Kidney tubule cell (primary cell): ENCODE results near the gene GNAZ.
A peak's percentile ranks its signal among the peaks of the same experiment; 100 is the strongest.
"Not testable (repeated sequence)": the region's sequence is repeated elsewhere in the genome, so short reads cannot be mapped to it uniquely, and the experiment has no call there.

ENCODE experiments used
- DNase-seq: peaks from one replicate; pipeline ENCODE4 v3.0.0-alpha.2; 2018; ENCODE audit warnings: low spot score

Gene GNAZ

DNA sequence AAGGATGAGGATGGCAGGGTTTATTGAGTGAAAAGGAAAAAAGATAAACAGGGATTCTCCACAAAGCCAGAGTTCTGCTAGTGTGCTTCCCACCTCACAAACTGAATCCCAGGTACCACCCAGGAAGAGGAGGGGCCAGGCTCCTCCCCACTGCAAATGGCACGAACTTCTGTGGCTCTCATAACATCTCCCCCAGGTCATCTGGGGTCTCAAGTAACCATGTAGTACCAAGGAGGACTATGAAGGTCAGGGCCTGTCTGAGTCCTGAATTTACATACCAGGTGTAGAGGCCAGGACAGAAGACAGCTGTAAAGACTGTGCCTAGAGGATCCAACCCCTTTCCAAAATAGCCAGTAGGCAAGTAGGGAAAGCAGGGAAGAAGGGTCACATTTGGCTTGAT, 25.7 kb upstream of the GNAZ start:
- DNase-seq = no peak

DNA sequence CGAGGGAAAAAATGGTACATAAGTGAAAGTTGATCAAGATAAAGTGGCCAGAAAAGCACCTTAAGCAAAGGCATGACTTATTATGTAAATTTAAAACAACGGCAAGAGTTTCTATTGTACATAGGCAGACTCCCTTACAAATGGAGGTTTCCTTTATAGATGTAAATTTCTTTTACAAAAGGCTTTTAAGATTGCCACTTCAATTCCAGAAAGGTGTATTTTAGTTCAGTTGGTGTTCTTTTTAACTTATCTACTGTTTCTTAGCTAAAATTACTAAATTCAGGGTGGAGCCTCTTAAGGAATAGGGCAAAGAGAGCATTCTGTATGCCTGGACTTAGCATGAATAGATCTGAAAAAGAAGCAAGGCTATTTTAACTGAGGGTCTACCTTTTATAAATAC, 24.9 kb upstream of the GNAZ start:
- DNase-seq = no peak

DNA sequence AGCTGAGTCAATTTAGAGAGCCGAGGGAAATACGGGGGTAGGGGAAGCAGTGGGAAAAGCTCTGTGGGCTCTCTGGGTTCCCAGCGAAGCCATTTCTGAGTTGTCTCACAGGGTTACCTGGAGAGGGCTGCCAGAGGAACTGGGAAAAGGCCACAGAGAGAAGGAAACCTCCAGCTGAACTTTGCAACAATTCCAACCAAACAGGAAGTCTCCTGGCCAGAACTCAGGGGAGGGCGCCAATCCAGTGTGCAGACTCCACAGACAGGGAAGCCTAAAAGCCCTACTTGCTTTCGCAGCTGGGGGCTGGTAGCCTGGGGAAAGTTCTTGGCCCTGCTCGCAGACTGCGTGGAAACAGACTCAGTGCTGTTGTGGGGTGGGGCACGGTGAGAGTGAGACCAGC, 23.1 kb upstream of the GNAZ start:
- DNase-seq = no peak

DNA sequence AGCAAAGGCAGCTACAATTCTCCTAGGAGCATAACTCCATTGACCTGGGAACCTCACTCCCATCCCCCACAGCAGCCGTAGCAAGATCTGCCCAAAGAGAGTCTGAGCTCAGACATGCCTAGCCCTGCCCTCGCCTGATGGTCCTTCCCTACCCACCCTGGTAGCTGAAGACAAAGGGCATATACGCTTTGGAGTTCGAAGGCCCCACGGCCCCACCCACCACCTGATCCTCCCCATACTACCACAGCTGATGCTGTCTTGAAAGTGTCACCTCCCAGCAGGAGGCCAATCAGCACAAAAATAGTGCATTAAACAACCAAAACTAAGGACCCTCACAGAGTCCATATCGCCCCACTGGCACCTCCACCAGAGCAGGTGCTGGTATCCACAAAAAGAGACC, 22.6 kb upstream of the GNAZ start:
- no peak for DNase-seq

DNA sequence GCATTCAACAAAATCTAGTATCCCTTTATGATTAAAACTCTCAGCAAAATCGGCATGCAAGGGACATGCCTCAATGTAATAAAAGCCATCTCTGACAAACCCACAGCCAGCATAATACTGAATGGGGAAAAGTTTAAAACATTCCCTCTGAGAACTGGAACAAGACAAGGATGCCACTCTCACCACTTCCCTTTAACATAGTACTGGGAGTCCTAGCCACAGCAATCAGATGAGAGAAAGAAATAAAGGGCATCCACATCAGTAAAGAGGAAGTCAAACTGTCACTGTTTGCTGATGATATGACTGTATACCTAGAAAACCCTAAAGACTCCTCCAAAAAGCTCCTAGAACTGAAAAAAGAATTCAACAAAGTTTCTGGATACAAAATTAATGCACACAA, 19.8 kb upstream of the GNAZ start:
- DNase-seq = not testable (repeated sequence)

DNA sequence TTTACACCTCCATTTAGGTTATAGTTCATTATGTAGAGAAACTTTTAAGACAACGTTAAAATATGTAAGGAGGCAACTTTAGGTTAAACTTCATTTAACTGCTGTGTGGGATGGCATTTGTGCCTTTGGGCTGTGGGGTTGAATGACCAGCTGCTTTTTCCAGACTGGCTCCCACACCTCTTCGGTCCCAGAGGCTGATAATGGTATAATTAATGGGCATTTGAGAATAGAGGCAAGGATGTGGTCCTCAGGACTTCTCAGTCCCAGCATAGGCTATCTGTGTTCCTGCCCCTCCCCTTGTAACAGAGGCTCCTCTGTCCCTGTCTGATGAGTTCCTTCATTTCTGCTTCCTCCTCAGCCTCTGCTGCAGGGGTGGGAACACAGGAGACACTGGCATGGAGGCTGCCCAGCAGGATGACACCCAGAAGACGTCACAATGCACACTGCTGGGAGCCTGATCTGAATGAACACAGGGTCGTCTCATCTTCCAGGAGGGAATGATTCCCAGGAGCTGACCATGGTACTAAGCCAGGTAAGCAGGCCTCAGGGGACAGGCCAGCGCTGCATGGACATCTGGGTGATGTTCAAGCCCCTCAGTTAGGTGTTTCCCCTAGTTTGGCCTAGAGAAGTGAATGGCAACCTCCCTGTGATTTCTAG, 17.1 kb upstream of the GNAZ start:
- DNase-seq = no peak

DNA sequence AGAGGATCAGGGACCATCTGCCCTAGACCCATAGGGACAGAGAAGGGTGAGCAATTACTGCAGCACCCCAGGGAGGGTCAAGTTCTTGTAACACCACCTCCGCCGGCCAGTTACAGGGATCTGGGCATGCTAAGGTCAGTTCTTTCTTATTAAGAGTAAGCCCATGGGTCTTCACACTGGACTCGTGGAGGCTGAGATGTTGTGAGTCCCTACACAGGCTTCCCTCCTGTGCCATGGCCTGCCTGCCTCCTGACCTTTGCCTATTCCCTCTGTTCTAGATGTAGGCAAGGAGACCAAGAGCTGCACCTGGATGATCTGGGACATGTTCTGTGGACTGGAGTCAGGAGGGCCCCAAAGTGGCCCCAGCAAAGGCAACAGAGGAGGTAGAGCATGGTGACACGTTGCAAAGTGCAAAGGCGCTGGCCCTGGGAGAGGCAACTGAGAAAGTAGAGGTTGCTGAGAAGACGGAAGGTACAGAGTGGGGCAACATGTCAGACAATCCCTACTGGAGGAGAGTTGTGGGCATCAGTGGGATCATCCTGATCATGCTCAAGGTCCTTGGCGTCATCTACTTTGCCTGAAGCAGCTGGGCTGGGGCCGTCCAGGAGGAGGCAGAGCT, 16.3 kb upstream of the GNAZ start:
- no peak for DNase-seq

DNA sequence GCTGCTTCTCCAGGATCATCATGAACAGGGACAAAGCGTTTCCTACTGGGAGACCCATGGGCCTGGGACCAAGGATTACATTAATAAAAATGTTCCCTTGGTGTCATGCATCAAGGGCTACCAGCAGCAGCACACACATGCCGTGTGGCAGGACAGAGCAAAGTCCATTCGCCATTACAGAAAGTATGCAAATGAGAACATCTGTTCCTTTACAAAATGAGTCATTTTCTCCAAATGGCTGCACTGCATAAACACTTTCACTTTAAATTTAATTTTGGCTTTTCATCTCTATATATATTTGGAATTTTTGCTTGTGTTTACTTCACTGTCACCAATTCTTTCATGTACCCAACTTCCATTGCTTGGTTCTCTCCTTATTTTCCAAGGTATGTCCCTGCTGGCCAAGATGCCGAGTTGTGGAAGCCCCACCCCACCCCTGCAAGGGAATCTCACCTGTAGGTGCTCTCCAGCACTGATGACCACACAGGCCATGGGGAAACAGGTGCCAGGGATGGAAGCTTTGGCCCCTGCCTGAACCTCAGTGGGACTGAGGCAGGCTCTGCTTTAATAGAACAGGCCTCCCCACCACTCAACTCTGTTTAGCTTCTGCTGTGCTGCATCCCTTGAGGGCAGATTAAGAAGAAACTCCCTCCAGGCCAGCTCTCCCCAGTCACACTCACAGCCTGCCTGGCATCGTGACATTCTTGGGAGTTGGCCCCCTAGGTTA, 15.6 kb upstream of the GNAZ start:
- peak; percentile 13 for DNase-seq

DNA sequence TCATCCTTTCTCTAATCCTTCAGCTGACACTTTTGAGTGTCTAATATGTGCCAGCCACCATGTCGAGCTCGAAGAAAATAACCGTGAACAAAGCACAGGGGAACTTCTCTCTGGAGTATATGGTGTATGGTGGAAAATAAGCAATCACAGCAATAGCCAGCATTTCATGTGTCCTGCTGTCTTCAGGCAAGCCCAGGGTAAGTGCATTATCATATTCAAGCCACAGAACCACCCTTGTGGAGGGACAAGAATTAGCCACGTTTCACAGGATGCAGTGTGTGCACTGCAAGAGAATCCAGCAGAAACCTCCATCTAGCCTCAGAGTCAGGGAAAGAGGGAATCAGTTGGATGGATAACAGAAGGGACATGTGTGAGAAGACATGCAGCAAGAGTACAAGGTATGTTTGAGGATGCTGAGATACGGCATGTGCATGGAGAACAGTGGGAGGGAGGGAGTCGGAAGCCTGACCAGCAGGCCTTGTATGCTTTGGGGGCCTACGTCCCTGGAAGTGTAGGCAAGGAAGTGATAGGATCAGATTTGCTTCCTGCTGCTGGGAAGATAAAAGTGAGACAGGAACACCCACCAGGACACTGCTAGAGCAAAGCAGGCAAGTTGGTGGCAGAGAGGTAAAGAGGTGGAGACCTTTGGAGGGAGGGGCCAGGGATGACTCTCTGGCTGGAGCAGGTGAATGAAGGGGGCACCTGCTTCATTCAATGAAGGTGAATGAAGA, 14.7 kb upstream of the GNAZ start:
- no peak for DNase-seq

DNA sequence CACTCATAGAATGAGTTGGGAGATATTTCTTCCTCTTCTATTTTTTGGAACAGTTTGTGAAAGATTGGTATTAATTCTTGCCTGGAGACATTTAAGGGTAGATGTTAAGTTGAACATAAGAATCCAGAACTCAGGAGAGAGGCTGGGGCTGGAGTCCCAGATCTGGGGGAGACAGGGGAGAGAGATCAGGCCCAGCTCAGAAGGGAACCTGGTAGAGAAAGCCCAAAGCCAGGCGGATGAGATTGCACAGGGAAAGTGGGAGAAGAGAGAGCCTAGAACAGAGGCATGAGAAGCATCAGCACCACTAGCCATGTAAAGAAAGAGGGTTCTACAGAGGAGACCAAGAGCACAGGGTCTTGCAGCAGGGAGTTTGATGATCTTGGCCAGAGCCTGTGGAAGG, 13.0 kb upstream of the GNAZ start:
- no peak for DNase-seq

DNA sequence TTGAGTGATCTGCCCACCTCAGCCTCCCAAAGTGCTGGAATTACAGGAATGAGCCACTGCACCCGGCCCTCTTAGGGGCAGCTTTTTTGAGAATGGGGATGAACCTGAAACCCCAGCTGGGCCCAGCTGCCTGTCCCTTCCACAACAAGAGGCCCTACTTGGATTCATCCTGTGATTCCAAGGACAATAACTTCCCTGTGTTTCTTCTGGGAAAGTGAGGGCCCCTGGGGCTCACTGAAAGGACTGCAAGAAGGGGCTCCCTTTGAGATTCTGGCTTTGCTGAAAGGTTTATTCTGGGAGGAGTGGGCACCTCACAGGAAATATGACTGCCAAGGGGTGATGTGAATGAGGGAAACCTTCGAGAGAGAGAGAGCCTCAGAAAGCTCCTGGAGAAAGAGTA, 12.3 kb upstream of the GNAZ start:
- no peak for DNase-seq

DNA sequence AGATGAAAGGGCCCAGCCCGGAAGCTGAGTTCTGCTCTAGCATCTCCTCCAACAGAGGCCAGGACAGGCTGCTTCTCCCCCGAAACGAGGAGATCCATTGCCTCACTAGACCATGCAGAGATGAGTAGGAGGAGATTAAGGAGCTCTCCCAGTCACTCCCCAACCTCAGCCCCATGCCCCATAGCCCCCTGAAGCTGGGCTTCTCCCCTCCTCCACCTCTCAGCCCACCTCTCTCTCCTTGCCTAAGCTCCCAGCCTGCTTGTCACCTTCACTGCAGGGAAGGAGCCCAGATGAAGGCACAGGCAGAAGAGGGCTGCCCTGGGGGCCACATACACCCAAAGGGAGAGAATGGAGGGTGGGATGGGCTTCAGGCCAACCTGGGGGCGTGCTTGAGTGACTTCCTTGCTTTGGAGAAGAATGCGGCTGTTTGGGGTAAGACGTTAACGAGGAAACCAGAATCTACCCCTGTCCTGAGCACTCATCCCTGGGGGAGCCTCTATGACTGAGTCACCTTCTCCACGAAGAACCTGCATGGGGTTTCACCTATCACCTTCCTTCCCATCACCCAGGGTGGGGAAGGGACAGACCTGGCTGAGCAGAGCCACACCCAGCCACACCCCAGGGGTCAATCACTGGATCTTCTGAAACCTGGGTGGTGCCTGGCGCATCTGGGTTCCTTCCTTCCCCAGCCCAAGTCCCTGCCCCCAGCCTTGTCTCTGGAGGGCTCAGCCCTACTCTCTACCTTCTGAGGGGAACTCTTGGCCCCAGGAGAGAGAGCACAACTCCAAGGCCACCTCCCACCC, 11.6 kb upstream of the GNAZ start:
- no peak for DNase-seq

DNA sequence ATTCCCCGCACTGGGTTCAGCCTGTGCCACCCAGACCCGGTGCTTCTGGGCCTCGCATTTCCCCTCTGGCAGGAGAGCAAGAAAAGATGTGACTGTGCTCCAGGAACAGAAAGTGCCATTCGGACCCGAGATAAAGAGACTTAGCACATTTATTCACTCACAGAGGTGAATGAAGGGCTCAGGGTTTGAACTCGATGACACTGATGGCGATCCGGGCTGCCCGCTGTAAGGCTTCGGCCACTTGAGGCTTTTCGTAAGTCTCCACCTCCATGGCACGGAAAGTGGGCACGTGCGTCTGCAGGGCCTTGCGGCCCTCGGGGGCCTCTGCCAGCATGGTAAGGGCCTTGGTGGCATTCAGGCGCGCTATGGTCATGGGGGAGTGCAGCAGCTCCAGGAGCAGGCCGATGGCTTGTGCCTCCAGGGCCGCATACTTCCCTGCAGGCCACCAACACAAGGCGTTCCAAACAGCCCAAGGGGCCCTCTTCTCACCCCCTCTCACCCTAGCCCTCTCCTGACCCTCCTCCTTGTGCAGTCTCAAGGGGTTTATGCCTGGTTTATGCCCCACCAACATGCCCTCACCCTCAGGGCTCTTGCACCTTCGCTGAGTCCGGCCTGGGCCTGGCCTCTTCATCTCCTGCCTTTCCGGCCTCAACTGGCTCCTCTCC, 10.9 kb upstream of the GNAZ start:
- no peak for DNase-seq

DNA sequence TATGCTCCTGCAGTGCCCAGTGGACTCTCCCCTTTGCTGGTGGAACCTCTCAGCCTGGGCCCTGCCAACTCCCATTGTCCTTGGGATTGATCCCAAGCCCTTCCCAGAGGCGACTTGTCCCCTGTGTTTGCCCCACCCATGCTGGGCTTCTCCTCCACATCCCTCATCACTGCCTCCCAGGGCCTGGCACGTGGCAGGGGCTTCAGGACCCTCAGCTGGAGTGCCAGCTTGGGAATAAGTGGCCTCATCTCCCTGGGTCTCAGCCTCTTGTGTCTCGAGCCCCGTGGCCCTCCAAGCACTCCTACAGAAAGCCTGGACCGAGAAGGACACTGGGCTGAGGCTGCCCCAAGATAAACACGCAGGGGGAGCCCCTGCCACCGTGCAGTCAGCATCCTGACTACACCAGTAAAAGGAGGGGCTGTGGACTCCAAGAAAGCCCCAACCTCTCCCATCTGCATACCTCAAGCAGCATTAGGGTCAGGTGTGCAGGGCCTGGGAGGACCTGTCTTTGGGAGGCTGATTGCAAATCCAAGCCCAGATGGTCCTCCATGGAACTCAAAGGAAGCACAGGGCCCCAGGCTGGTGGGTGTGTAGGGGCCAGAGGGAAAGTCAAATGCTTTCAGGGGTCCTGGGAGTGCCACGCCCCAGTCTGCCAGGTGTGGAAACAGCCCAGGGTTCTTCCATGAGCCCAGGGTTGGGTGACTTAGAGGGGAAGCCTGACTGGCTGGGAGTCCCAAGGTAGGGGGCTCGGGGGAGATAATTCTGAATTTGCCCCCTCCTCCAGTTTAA, 9.5 kb upstream of the GNAZ start:
- DNase-seq = no peak

DNA sequence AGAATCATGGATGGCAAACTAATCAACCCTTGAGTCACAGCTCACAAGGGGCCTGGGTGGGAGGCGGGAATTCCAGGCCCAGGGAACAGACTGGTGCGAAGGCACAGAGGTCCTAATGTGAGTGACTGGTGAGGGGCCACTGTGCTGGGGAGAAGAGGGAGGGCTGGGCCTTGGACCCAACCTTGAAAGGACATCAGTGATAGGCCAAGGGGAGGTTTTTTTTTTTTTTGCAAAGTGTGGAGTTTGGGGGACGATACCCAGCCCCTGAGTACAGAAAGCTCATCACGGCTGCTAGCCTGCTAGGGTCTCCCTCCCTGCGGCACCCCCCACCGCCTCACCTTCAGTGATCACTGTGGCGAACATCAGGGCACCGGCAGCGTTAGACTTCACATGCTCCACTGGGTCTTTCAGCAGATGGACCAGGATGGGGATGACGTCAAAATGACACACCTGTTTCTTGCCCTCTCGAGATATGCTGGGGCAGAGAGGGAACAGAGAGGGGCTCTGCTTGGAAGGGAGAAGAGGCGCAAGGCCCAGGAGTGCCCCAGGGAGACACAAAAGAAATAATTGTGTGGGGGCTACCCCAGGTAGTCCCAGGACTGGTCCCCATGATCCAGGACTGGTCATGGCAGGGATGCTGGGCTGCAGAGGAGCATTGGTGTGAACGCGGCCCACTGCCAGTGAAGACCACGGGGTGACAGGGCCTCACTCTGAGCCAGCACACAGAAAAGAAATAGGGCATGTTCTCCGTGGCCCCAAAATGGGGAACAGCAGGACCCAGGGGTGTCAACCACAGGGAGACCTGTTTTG, 8.6 kb upstream of the GNAZ start:
- DNase-seq = no peak

DNA sequence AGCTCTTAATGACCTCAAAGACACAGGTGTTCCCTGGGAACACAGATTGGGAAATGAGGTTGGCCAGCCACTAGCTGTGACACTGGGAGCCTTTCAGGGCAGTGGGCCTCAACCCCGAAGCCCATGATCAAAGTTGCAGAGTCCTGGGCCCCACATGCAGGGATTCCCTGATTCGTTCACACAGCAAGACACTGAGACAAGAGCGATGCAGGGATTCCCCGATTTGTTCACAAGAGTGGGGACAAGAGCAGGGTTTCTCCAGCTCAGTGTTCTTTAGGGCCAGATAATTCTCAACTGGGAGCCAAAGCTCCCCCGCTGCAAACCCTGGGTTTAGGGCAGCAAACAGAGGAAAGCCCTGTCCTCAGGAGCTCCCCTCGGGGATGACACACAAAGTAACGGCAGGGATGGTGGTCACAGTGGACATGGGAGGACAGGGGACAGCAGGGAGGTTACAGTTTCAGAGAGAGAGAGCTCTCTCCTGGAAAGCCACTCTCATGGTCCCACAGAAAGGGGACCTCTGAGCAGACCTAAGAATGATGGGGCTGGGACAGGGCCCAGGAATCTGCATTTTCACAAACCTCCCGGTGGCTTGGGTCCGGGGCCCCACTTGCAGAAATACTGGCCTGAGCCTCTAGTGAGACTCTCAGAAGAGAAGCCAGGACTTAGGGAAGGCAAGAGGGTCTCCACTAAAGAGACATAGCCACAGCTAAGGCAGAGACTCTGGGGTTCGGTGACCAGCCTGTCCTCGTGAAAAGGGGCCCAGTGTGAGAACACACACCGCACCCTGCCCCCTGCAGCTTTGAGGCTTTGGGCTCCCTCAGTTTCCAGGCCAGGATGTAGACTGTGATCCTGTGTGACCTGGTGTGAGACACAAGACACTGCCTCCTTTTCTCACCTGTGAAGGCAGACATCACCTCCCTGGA, 7.4 kb upstream of the GNAZ start:
- DNase-seq = no peak

DNA sequence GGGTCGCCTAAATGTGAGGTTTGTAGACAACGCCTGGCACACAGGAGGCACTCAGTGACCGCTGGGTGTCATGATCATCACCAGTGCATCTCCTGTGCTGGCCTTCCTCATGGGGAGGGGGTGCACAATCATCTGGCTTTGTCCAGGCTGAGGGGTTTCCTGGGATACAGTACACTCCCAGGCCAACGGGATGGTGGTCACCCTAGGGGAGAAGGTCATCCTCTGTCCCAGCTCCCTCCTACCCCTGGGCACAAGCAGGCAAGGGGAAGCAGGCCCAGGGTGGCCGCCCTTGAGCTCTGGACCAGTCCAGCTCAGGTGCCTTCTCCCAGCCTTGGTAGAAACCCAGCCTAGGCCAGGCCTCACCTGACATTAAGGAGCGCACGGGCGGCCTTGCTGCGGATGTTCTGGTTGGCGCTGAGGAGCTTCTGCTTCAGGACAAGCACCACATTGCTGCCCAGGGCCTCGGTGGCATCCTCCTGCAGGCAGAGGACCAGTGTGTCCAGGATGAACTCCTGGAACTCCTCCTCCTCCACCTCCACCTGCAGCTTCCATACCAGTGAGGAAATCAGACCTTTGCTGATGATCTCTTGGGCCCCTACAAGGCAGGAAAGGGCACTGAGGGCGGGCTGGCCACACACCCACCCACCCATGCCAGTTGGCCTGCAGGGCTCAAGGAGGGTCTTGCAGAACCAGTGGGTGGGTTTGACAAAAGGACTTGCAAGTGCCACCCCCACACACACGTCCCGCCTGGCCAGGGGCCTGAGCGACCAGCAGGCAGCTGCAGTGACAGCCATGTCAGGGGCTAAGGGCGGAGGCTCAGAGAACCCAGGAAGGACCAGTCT, 6.6 kb upstream of the GNAZ start:
- DNase-seq = no peak
